Measurements from ENCODE around the gene BTBD3. TPM values are rescaled to one million over a fixed set of nuclear protein-coding genes. Genes with fewer than 3 reads are reported as not detected.

BTBD3 gene
- total RNA-seq, 1 experiment from 2014 or later, result 24.7 TPM

- DNase-seq (ENCODE audit: low read depth), result no peak
Measured at GRCh38 chr20:11966186-11966585, 48.5 kb downstream of the BTBD3 start.

GRCh38 chr20:11970243-11970836 lies 52.6 kb downstream of the BTBD3 start:
- DNase-seq (ENCODE audit: low read depth), result no peak

- DNase-seq (ENCODE audit: low read depth), result no peak
Measured at GRCh38 chr20:11972478-11972877, 54.8 kb downstream of the BTBD3 start.
